Brain microvascular endothelial cell (primary cell): Measurements from ENCODE around the gene TSPAN1.
A peak's percentile ranks its signal among the peaks of the same experiment; 100 is the strongest.

Experiments
- DNase-seq: peaks from one replicate; pipeline ENCODE4 v3.0.0-alpha.2; 2020
- H3K27ac ChIP-seq: fragments of 250-450 bp; sonication (Bioruptor Pico); 2 replicates; pipeline ENCODE4 v1.5.1; 2020; ENCODE audit warnings: mild to moderate bottlenecking, moderate library complexity
- H3K27me3 ChIP-seq: fragments of 250-450 bp; sonication (Bioruptor Pico); replicated peaks from 2 replicates; pipeline ENCODE4 v1.5.1; 2020; ENCODE audit warnings: mild to moderate bottlenecking
- H3K36me3 ChIP-seq: fragments of 250-450 bp; sonication (Bioruptor Pico); replicated peaks from 2 replicates; pipeline ENCODE4 v1.5.1; 2020; ENCODE audit warnings: mild to moderate bottlenecking
- H3K4me3 ChIP-seq: 2 replicates; pipeline ENCODE4 v1.5.1; 2011; ENCODE audit warnings: low read depth, mild to moderate bottlenecking, control low read depth, low read length, moderate library complexity
- in situ Hi-C: cut with HindIII; loops from 2 replicates; pipeline ENCODE4 v1.10.0; 2017; ENCODE audit warnings: low sequenced_read_pairs, low pct_ligation_motif_present
- TF ChIP-seq, protein P1 (sequence below): IDR thresholded peaks from 2 replicates; pipeline ENCODE4 v1.5.1; 2011; ENCODE audit warnings: low read depth, mild to moderate bottlenecking, moderate library complexity, low read length, control low read depth, inconsistent platforms; ENCODE audit errors: missing control alignments

The TSPAN1 gene

DNA sequence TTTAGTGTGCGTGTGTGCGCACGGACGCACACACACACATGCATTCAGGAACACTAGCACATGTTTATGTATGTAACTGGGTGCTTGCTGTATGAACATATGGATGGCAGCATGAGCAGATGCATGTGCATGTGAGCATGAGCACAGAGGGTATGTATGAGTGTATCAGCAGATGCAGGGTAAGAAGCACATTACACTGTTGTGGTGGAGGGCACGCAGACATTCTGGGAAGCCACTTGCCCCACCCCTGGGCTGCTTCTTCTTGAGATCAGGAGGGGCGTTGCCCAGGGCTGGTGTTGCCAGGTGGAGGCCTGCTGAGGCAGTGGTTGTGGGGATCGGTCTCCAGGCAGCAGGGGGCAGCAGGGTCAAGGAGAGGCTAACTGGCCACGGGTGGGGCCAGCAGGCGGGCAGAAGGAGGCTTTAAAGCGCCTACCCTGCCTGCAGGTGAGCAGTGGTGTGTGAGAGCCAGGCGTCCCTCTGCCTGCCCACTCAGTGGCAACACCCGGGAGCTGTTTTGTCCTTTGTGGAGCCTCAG is 5.3 kb downstream of the TSPAN1 start:
- TF ChIP-seq, protein P1, sequence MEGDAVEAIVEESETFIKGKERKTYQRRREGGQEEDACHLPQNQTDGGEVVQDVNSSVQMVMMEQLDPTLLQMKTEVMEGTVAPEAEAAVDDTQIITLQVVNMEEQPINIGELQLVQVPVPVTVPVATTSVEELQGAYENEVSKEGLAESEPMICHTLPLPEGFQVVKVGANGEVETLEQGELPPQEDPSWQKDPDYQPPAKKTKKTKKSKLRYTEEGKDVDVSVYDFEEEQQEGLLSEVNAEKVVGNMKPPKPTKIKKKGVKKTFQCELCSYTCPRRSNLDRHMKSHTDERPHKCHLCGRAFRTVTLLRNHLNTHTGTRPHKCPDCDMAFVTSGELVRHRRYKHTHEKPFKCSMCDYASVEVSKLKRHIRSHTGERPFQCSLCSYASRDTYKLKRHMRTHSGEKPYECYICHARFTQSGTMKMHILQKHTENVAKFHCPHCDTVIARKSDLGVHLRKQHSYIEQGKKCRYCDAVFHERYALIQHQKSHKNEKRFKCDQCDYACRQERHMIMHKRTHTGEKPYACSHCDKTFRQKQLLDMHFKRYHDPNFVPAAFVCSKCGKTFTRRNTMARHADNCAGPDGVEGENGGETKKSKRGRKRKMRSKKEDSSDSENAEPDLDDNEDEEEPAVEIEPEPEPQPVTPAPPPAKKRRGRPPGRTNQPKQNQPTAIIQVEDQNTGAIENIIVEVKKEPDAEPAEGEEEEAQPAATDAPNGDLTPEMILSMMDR, result no peak
- Histone ChIP-seq H3K27ac (no peak overlapping the region), H3K4me3 (no peak overlapping the region), H3K36me3 (no peaks in the 10 kb centered on the region), H3K27me3 (no peaks in the 10 kb centered on the region)
- DNase-seq, result no peak
- in situ Hi-C loops, result loop anchor here (10.0 kb wide), 1 partner anchor 145 kb away; no protein-coding TSS in a partner anchor

DNA sequence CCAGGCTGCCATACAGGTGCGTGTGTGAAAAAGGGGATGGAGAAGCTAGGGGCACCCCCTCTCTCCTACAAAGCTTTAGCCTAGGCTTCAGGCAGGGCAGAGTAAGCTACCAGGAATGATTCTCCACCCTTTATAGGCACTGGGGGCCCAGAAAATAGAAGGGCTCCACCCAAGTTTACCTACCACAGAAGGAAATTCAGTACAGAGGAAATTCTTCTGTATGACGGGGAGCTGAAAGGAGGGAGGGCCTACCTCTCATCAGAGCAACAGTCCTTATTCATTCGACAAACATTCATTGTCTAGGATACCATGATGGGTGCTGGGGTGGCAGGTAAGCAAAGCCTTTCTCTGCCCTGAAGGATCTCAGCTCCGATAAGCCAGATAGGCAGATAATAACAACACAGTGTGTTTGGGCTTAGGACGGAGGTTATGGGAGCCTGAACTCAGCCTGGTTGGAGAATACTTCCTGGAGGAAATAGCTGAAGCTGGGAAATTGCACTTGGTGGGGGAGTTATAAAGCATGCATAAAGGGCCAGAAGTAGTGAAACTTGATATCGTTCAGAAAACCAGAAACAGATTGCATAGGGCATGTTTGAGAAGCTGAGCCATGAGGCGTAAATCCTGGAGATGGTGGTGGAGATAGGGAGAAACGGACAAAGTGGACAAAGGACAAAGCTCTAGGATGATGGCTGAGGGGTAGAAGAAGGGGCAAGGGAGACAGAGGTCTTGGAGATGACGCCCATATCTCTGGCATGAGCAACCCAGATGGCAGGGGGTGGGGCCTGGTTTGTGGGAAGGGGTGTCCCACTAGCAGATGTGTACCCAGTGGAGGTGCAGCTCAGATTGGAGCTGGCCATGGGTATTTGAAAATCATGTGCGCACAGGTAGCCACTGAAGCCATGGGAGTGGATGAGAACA is 6.7 kb downstream of the TSPAN1 start:
- Histone ChIP-seq H3K4me3 (no peak overlapping the region), H3K27me3 (no peaks in the 10 kb centered on the region), H3K27ac (no peak overlapping the region), H3K36me3 (no peaks in the 10 kb centered on the region)
- in situ Hi-C loops, result loop anchor here (10.0 kb wide), 1 partner anchor 147 kb away; no protein-coding TSS in a partner anchor
- peak; percentile 43 for DNase-seq
- TF ChIP-seq, protein P1, result no peak

DNA sequence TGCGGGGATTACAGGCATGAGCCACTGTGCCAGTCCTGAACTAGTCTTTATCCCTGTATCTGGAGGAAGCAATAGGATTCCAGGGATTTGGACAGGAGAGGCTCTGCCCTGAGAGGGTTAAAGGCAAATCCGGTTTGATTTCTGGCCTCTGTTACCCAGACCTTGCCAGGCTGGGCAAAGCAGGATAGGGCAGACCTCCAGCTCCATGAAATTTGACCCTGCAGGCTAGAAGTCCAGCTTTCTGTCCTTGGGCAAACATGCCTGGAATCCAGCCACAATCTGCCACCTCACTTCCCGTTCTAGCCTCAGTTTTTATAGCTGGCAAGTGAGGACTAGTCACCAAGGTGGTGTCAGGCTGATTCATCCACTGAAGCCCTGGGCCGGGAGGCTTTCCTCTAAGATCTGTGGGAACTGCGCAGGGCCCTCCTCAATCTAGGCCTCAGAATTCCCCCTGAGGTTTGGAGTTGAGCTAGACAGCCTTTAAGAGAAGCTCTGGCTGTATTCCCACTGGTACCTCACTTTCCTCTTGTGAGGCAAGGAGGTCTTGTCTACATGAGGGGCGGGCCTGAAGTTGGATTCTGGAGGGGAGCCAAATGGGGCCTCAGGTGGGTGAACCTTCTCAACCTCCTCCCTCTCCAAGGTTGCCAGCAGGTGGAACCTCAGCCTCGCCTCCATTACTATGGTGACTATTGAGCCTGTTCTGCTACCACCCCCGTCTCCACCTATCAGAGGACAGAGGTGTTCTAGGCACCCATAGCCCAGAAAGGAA is 8.4 kb downstream of the TSPAN1 start:
- TF ChIP-seq, protein P1, result no peak
- DNase-seq, result peak; percentile 93
- no peaks in the 10 kb centered on the region for H3K27me3 ChIP-seq
- in situ Hi-C loops, result loop anchor here (10.0 kb wide), 1 partner anchor 148 kb away; no protein-coding TSS in a partner anchor
- peak overlapping the region; percentile 68 for H3K27ac ChIP-seq
- no peak overlapping the region for H3K4me3 ChIP-seq
- H3K36me3 ChIP-seq, result no peaks in the 10 kb centered on the region

DNA sequence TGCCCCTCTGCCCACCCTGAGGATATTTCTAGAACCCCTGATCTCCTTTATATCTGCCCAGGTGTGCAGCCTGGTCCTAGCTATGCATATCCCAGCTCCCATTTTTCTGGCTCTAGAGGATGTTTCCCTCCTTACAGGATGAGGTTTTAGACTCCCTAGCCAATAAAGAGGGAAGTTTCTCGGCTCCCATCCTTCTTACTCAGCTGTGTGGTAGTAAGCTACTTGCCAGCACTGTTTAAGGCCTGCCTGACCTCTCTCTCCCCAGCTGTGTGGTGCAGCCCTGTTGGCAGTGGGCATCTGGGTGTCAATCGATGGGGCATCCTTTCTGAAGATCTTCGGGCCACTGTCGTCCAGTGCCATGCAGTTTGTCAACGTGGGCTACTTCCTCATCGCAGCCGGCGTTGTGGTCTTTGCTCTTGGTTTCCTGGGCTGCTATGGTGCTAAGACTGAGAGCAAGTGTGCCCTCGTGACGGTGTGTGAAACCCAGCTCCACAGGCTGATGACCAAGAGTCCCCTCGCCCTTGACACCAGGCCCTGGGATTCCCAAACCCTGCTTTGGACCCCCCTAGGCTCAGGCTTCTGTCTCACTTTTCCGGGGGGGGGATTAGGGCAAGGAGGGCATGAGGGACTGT is 9.2 kb downstream of the TSPAN1 start:
- in situ Hi-C loops, result loop anchor here (10.0 kb wide), 1 partner anchor 149 kb away; no protein-coding TSS in a partner anchor
- no peak for DNase-seq
- Histone ChIP-seq H3K36me3 (no peaks in the 10 kb centered on the region), H3K4me3 (no peak overlapping the region), H3K27me3 (no peaks in the 10 kb centered on the region), H3K27ac (peak overlapping the region; percentile 68)
- TF ChIP-seq, protein P1, result no peak

DNA sequence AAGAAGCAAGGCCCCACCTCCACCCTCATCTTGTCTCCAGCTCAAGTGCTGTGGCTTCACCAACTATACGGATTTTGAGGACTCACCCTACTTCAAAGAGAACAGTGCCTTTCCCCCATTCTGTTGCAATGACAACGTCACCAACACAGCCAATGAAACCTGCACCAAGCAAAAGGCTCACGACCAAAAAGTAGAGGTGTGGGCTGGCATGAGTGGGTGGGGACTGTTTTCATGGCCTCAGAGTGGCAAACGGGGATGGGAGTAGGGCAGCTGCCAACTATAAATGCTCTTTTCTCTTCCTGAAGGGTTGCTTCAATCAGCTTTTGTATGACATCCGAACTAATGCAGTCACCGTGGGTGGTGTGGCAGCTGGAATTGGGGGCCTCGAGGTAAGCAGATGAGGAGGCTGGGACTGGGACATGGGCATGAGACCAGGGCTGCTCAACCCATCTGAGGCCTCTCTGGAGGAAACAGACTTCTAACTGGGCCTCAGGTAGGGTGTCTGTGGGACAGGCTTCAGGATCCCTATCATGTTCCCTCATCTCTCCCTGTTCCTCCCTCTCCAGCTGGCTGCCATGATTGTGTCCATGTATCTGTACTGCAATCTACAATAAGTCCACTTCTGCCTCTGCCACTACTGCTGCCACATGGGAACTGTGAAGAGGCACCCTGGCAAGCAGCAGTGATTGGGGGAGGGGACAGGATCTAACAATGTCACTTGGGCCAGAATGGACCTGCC is 10.2 kb downstream of the TSPAN1 start:
- Histone ChIP-seq H3K27ac (no peak overlapping the region), H3K4me3 (no peak overlapping the region), H3K36me3 (peaks cover 7% of the 10 kb centered on the region), H3K27me3 (no peaks in the 10 kb centered on the region)
- in situ Hi-C loops, result loop anchor here (10.0 kb wide), 1 partner anchor 150 kb away; no protein-coding TSS in a partner anchor
- TF ChIP-seq, protein P1, result no peak
- no peak for DNase-seq
